Measurements from ENCODE around the gene PDCD6IP.

- no peak for TF ChIP-seq CTCF (conservative IDR thresholded peaks at IDR 0.05; ENCODE audit: low read length)
- no peak for TF ChIP-seq EZH2phosphoT487 (IDR thresholded peaks at IDR 0.05; ENCODE audit: borderline replicate concordance)
These were observed 97.2 kb downstream of the PDCD6IP start for GRCh38 chr3:33895658-33896057.

All from Loucy (cell line).